GM23338 (cell line): Measurements from ENCODE around the gene ATP8B2. TPM values are rescaled to one million over a fixed set of nuclear protein-coding genes. Genes with fewer than 3 reads are reported as not detected.

Source experiments
- ATAC-seq: fragments of 200-7000 bp; cut with Tn5 transposase; 3 replicates; pipeline ENCODE4 v1.9.1; 2020
- DNase-seq: peaks from one replicate; pipeline ENCODE4 v3.0.0-alpha.2; 2015; ENCODE audit warnings: low spot score
- H2AFZ ChIP-seq: fragments of 200-600 bp; sonication (generic); 2 replicates; pipeline ENCODE4 v1.8.0; 2016; ENCODE audit warnings: antibody characterized with exemption, mild to moderate bottlenecking, moderate library complexity
- H3F3A ChIP-seq: fragments of 200-600 bp; sonication (generic); replicated peaks from 2 replicates; pipeline ENCODE4 v1.8.0; 2017; ENCODE audit warnings: antibody characterized with exemption, mixed run types, low read depth
- H3K27ac ChIP-seq: fragments of 200-600 bp; sonication (generic); 2 replicates; pipeline ENCODE4 v1.6.1; 2016; ENCODE audit warnings: low read depth
- H3K27me3 ChIP-seq: fragments of 200-600 bp; sonication (generic); 2 replicates; pipeline ENCODE4 v1.8.0; 2016; ENCODE audit warnings: mild to moderate bottlenecking, mixed run types, moderate library complexity; ENCODE audit not compliant: insufficient read depth
- H3K36me3 ChIP-seq: fragments of 200-600 bp; sonication (generic); 2 replicates; pipeline ENCODE4 v1.8.0; 2016; ENCODE audit warnings: mild to moderate bottlenecking; ENCODE audit not compliant: insufficient read depth
- H3K4me1 ChIP-seq: fragments of 200-600 bp; sonication (generic); 2 replicates; pipeline ENCODE4 v1.8.0; 2016; ENCODE audit warnings: mild to moderate bottlenecking, moderate library complexity; ENCODE audit not compliant: insufficient read depth
- H3K4me2 ChIP-seq: fragments of 200-600 bp; sonication (generic); 2 replicates; pipeline ENCODE4 v1.7.1; 2017; ENCODE audit warnings: mixed run types
- H3K4me3 ChIP-seq: fragments of 200-600 bp; sonication (generic); 2 replicates; pipeline ENCODE4 v1.6.1; 2016; ENCODE audit warnings: mixed run types
- H3K79me2 ChIP-seq: fragments of 200-600 bp; sonication (generic); replicated peaks from 2 replicates; pipeline ENCODE4 v1.8.0; 2017; ENCODE audit warnings: mild to moderate bottlenecking; ENCODE audit not compliant: insufficient read depth
- H3K9me2 ChIP-seq: fragments of 200-600 bp; sonication (generic); 2 replicates; pipeline ENCODE4 v1.8.0; 2017; ENCODE audit not compliant: insufficient read depth
- H4K20me1 ChIP-seq: fragments of 200-600 bp; sonication (generic); replicated peaks from 2 replicates; pipeline ENCODE4 v1.8.0; 2017; ENCODE audit warnings: mild to moderate bottlenecking; ENCODE audit not compliant: insufficient read depth
- H3K27ac Mint-ChIP-seq: 2 replicates; pipeline ENCODE4 v1.8.0; 2020; ENCODE audit warnings: inconsistent platforms, mild to moderate bottlenecking, moderate library complexity, mixed read lengths
- H3K27me3 Mint-ChIP-seq: 3 replicates; pipeline ENCODE4 v1.8.0; 2022; ENCODE audit warnings: low read depth, mild to moderate bottlenecking, moderate library complexity, mixed read lengths, inconsistent platforms; ENCODE audit not compliant: insufficient read depth, poor library complexity
- H3K36me3 Mint-ChIP-seq: 3 replicates; pipeline ENCODE4 v1.8.0; 2021; ENCODE audit warnings: low read depth, mild to moderate bottlenecking, inconsistent platforms, moderate library complexity, mixed read lengths
- H3K4me1 Mint-ChIP-seq: 3 replicates; pipeline ENCODE4 v1.8.0; 2020; ENCODE audit warnings: mild to moderate bottlenecking, inconsistent platforms, mixed read lengths
- H3K4me3 Mint-ChIP-seq: 3 replicates; pipeline ENCODE4 v1.8.0; 2021; ENCODE audit warnings: moderate library complexity, mild to moderate bottlenecking, inconsistent platforms, mixed read lengths
- H3K9me3 Mint-ChIP-seq: 3 replicates; pipeline ENCODE4 v1.8.0; 2020; ENCODE audit warnings: moderate library complexity, mild to moderate bottlenecking, inconsistent platforms, mixed read lengths
- CREB1 ChIP-seq: fragments of 250-450 bp; sonication (Bioruptor Pico); IDR thresholded peaks from 2 replicates; pipeline ENCODE4 v1.5.0; 2020; ENCODE audit warnings: low read depth, mild to moderate bottlenecking, moderate library complexity
- CTCF ChIP-seq, 2 experiments: fragments of 200-600 bp in 1 of 2; sonication (generic) in 1 of 2; conservative IDR thresholded peaks; 2 replicates each; pipeline versions ENCODE4 v1.5.1 to v1.6.1; 2016 to 2017; ENCODE audit warnings: antibody characterized with exemption in 2 of 2, low read depth in 2 of 2, mild to moderate bottlenecking in 2 of 2, moderate library complexity in 1 of 2
- ETS1 ChIP-seq: IDR thresholded peaks from 2 replicates; pipeline ENCODE4 v1.6.1; 2016; ENCODE audit warnings: antibody characterized with exemption
- EZH2 ChIP-seq: fragments of 200-600 bp; sonication (generic); IDR thresholded peaks from one replicate; pipeline ENCODE4 v1.8.0; 2017; ENCODE audit warnings: antibody characterized with exemption, mild to moderate bottlenecking, low read depth; ENCODE audit not compliant: unreplicated experiment
- EZH2phosphoT487 ChIP-seq: fragments of 200-600 bp; sonication (generic); IDR thresholded peaks from one replicate; pipeline ENCODE4 v1.8.1; 2018; ENCODE audit warnings: antibody characterized with exemption; ENCODE audit not compliant: unreplicated experiment
- JUNB ChIP-seq: IDR thresholded peaks from one replicate; pipeline ENCODE4 v1.6.1; 2016; ENCODE audit warnings: antibody characterized with exemption; ENCODE audit not compliant: unreplicated experiment
- NANOG ChIP-seq: IDR thresholded peaks from 2 replicates; pipeline ENCODE4 v1.6.1; 2016; ENCODE audit warnings: antibody characterized with exemption, borderline replicate concordance
- POLR2AphosphoS5 ChIP-seq: IDR thresholded peaks from 2 replicates; pipeline ENCODE4 v1.6.1; 2016; ENCODE audit warnings: antibody characterized with exemption, low read depth
- REST ChIP-seq: IDR thresholded peaks from one replicate; pipeline ENCODE4 v1.6.1; 2018; ENCODE audit warnings: antibody characterized with exemption; ENCODE audit not compliant: unreplicated experiment
- STAT1 ChIP-seq: IDR thresholded peaks from one replicate; pipeline ENCODE4 v1.6.1; 2016; ENCODE audit warnings: antibody characterized with exemption; ENCODE audit not compliant: unreplicated experiment
- ZNF114 ChIP-seq: fragments of 250-450 bp; sonication (Bioruptor Pico); IDR thresholded peaks from 2 replicates; pipeline ENCODE4 v1.5.0; 2020; ENCODE audit warnings: mild to moderate bottlenecking, moderate library complexity
- ZNF331 ChIP-seq: fragments of 250-450 bp; sonication (Bioruptor Pico); IDR thresholded peaks from 2 replicates; pipeline ENCODE4 v1.5.0; 2020; ENCODE audit warnings: low read depth, mild to moderate bottlenecking, moderate library complexity
- ZNF462 ChIP-seq: fragments of 250-450 bp; sonication (Bioruptor Pico); IDR thresholded peaks from 2 replicates; pipeline ENCODE4 v1.5.0; 2020; ENCODE audit warnings: mild to moderate bottlenecking, moderate library complexity
- polyA plus RNA-seq: library from polyadenylated mRNA; unstranded; fragments of >200 nt; fragmentation: Nextera tagmentation; extraction: Ambion mirVana; gene quantifications from 2 replicates; pipeline ENCODE4 v1.2.1, GENCODE V29; 2016
- total RNA-seq: library from RNA; depleted of rRNA; stranded (reverse); fragments of >200 nt; shearing (Covaris generic); gene quantifications from 2 replicates; pipeline ENCODE4 v1.2.3, GENCODE V29; 2014

Gene ATP8B2
- total and polyA plus RNA-seq, 2 experiments from 2014 or later, result 11.0 to 112 TPM

- Histone ChIP-seq H3K4me1 (peaks cover 20% of the 10 kb centered on the region), H3K27ac (no peak overlapping the region), H3K36me3 (no peaks in the 10 kb centered on the region), H4K20me1 (peaks cover 7% of the 10 kb centered on the region), H3K27me3 (no peaks in the 10 kb centered on the region), H3F3A (peaks cover 11% of the 10 kb centered on the region; the same call in 1 of the 2 replicates), H3K4me2 (no peak overlapping the region), H3K4me3 (no peak overlapping the region), H2AFZ (no peak overlapping the region), H3K9me2 (no peaks in the 10 kb centered on the region), H3K79me2 (peaks cover 14% of the 10 kb centered on the region)
- peaks cover 26% of the 10 kb centered on the region for H3K27me3 Mint-ChIP-seq
- H3K27ac Mint-ChIP-seq, result no peak overlapping the region
- TF ChIP-seq EZH2, result no peak
- no peak for TF ChIP-seq CTCF (conservative IDR thresholded peaks at IDR 0.05; ENCODE audit: low read depth in 2 of 2)
- TF ChIP-seq NANOG, result no peak
- TF ChIP-seq JUNB, result no peak
- no peak for TF ChIP-seq POLR2AphosphoS5
- no peak for TF ChIP-seq ETS1
- TF ChIP-seq REST, result no peak
- no peak for TF ChIP-seq CREB1 (CRISPR knock-in tag)
- TF ChIP-seq STAT1, result no peak
- no peak for TF ChIP-seq ZNF462 (CRISPR knock-in tag)
- TF ChIP-seq ZNF331 (CRISPR knock-in tag), result no peak
- TF ChIP-seq EZH2phosphoT487, result no peak
- no peak for TF ChIP-seq ZNF114
- H3K9me3 Mint-ChIP-seq, result no peaks in the 10 kb centered on the region
- ATAC-seq (no peak), DNase-seq (no peak)
- H3K4me3 Mint-ChIP-seq, result no peak overlapping the region
- peaks cover 29% of the 10 kb centered on the region for H3K4me1 Mint-ChIP-seq
- no peaks in the 10 kb centered on the region; the same call in 2 of the 3 replicates for H3K36me3 Mint-ChIP-seq
Measured at GRCh38 chr1:154323493-154323892, 1.8 kb upstream of the ATP8B2 start.
